Body of pancreas (tissue), 4 donors: ENCODE data around the gene GAD1.

Source experiments
- CTCF ChIP-seq, 7 experiments: fragments of 450-650 bp in 4 of 7; fragments of 200-600 bp in 3 of 7; sonication (generic) in 3 of 7; IDR thresholded peaks; one replicate each; pipeline ENCODE4 v1.5.1; 2016 to 2019; ENCODE audit warnings: antibody characterized with exemption in 7 of 7
- POLR2A ChIP-seq, 3 donors: fragments of 450-650 bp; IDR thresholded peaks; one replicate each; pipeline ENCODE4 v1.6.1; 2016; ENCODE audit warnings: antibody characterized with exemption in 3 of 3, mild to moderate bottlenecking in 2 of 3

- no peak for TF ChIP-seq CTCF (IDR thresholded peaks at IDR 0.05)
- no peak for TF ChIP-seq POLR2A (IDR thresholded peaks at IDR 0.05)
Observed at GRCh38 chr2:170818752-170819470, 2.2 kb downstream of the GAD1 start.
